Neural progenitor cell (in vitro differentiated cells): ENCODE measurements around the gene RPL22.

Source experiments
- EZH2phosphoT487 ChIP-seq: fragments of 200-600 bp; sonication (generic); IDR thresholded peaks from 2 replicates; pipeline ENCODE4 v1.6.1; 2017; ENCODE audit warnings: antibody characterized with exemption
- TF ChIP-seq, protein P1 (sequence below): fragments of 200-600 bp; sonication (generic); IDR thresholded peaks from 2 replicates; pipeline ENCODE4 v1.5.1; 2017; ENCODE audit warnings: antibody characterized with exemption, mild to moderate bottlenecking

DNA sequence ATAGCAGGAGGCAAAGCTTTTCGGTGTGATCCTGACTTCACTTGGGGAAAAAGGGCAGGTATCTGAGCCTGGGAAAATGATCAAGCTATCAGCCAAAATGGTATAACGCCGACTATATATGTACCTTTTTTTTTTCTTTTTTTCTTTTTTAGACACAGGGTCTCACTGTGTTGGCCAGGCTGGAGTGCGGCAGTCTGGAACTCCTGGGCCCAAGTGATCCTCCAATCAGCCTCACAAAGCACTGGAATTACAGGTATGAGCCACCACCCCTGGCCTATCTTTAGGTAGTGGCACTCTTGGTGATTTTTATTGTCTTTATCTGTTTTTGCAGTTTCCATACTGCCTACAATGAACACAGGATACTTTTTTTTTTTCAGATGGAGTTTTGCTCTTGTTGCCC is 37.7 kb upstream of the RPL22 start:
- TF ChIP-seq, protein P1, sequence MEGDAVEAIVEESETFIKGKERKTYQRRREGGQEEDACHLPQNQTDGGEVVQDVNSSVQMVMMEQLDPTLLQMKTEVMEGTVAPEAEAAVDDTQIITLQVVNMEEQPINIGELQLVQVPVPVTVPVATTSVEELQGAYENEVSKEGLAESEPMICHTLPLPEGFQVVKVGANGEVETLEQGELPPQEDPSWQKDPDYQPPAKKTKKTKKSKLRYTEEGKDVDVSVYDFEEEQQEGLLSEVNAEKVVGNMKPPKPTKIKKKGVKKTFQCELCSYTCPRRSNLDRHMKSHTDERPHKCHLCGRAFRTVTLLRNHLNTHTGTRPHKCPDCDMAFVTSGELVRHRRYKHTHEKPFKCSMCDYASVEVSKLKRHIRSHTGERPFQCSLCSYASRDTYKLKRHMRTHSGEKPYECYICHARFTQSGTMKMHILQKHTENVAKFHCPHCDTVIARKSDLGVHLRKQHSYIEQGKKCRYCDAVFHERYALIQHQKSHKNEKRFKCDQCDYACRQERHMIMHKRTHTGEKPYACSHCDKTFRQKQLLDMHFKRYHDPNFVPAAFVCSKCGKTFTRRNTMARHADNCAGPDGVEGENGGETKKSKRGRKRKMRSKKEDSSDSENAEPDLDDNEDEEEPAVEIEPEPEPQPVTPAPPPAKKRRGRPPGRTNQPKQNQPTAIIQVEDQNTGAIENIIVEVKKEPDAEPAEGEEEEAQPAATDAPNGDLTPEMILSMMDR, result no peak
- TF ChIP-seq EZH2phosphoT487, result no peak
